ENCODE measurements around the gene ITSN1.

- TF ChIP-seq CTCF (conservative IDR thresholded peaks at IDR 0.05 in 1 of 2, IDR thresholded peaks at IDR 0.05 in 1 of 2; ENCODE audit: extremely low read depth in 1 of 2, insufficient read depth in 1 of 2, low read depth in 1 of 2, low read length in 2 of 2) (no peak), EZH2 (IDR thresholded peaks at IDR 0.05; ENCODE audit: borderline replicate concordance, low read length) (no peak)
These were observed 44.1 kb downstream of the ITSN1 start for GRCh38 chr21:33686386-33686785.
